Measurements from ENCODE around the gene INF2.
"Not testable (repeated sequence)": the region's sequence is repeated elsewhere in the genome, so short reads cannot be mapped to it uniquely, and the experiment has no call there.

The INF2 gene

GRCh38 chr14:104652386-104652785 lies 37.0 kb upstream of the INF2 start:
- DNase-seq (ENCODE audit: extremely low read depth, low read depth) = no peak
- TF ChIP-seq, protein P1, sequence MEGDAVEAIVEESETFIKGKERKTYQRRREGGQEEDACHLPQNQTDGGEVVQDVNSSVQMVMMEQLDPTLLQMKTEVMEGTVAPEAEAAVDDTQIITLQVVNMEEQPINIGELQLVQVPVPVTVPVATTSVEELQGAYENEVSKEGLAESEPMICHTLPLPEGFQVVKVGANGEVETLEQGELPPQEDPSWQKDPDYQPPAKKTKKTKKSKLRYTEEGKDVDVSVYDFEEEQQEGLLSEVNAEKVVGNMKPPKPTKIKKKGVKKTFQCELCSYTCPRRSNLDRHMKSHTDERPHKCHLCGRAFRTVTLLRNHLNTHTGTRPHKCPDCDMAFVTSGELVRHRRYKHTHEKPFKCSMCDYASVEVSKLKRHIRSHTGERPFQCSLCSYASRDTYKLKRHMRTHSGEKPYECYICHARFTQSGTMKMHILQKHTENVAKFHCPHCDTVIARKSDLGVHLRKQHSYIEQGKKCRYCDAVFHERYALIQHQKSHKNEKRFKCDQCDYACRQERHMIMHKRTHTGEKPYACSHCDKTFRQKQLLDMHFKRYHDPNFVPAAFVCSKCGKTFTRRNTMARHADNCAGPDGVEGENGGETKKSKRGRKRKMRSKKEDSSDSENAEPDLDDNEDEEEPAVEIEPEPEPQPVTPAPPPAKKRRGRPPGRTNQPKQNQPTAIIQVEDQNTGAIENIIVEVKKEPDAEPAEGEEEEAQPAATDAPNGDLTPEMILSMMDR (IDR thresholded peaks at IDR 0.05; ENCODE audit: low read depth, low read length) = no peak

DNA sequence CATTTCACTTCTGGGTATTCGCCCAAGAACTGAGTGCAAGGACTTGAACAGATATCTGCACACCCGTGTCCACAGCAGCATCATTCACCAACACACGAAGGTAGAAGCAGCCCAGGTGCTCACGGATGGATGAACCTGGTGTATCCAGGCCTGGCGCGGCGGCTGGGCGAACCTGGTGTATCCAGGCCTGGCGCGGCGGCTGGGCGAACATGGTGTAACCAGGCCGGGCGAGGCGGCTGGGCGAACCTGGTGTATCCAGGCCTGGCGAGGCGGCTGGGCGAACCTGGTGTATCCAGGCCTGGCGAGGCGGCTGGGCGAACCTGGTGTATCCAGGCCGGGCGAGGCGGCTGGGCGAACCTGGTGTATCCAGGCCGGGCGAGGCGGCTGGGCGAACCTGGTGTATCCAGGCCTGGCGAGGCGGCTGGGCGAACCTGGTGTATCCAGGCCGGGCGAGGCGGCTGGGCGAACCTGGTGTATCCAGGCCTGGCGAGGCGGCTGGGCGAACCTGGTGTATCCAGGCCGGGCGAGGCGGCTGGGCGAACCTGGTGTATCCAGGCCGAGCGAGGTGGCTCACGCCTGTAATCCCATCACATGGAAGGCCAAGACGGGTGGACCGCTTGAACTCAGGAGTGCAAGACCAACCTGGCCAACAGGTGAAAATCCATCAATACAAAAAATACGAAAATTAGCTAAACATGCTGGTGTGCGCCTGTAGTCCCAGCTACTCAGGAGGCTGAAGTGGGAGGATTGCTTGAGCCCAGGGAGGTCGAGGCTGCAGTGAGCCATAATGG lies 36.1 kb upstream of the INF2 start:
- DNase-seq (ENCODE audit: extremely low read depth, low read depth) = not testable (repeated sequence)

- no peak for DNase-seq (ENCODE audit: extremely low read depth, low read depth)
- TF ChIP-seq, protein P1 (IDR thresholded peaks at IDR 0.05; ENCODE audit: low read depth, low read length) = no peak
Measured at GRCh38 chr14:104654119-104654518, 35.3 kb upstream of the INF2 start.

DNA sequence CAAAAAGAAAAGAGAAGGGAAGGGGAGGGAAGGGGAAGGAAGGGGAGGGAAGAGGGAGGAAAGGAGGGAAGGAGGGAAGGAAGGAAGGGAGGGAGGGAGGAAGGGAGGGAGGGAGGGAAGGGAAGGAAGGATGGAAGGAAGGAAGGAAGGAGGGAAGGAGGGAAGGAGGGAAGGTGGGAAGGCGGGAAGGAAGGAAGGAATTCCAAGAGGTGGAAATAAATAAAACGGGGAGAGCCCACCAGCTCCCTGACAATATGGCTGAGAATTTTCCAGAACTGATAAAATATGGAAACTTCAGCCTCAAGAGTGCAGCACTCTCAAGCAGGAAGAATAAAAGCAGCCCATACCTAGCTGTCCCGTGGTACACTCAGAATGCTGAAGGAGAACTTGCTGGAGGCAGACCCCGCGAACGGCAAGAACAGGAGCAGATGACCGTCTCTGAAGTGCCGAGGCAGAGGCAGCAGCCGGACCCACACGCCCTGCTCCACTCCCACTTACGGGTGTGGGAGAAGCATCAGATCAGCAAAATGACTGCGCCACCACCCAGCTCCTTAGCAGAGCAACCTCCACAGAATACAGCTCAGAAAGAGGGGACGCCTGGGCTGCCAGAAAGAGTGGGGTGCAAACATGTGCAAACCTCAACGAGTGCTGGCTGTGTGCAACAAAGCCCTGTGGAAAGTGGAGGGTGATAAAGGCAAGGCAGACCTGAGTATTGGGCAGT lies 34.1 kb upstream of the INF2 start:
- TF ChIP-seq, protein P1 (IDR thresholded peaks at IDR 0.05; ENCODE audit: low read depth, low read length) = no peak
- DNase-seq (ENCODE audit: extremely low read depth, low read depth) = no peak

DNA sequence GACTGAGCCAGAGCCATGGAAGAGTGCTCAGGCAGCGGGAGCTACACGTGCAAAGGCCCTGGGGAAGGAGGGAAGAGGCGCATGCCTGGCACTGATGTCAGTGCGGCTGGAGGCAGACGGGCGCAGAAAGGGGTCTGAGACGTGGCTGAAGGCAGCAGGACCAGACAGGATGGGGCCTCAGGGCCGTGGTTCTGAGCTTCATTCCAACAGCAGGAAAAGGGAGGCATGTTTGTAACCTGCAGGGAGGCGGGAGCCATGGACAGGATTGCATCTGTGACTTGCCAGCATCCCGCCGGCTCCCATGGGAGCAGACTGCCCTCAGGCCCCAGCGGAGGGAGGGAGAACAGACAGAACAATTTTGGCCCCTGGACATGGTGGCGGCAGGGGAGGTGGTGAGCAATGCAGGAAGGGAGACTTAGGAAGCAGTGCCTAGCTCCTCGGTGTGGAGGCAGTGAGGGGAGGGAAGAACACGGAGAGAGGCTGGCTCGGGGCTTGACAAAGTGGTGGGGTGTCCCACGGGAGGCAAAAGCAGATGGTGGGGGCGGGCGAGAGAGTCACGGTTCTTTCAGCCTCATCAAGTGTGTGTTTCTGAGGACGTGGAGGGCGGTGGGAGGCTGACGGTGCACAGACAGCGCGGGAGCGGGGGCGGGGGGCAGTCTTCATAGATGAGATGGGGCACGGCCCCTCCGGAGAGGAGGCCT lies 33.3 kb upstream of the INF2 start:
- TF ChIP-seq, protein P1 (IDR thresholded peaks at IDR 0.05; ENCODE audit: low read depth, low read length) = no peak
- no peak for DNase-seq (ENCODE audit: extremely low read depth, low read depth)

DNA sequence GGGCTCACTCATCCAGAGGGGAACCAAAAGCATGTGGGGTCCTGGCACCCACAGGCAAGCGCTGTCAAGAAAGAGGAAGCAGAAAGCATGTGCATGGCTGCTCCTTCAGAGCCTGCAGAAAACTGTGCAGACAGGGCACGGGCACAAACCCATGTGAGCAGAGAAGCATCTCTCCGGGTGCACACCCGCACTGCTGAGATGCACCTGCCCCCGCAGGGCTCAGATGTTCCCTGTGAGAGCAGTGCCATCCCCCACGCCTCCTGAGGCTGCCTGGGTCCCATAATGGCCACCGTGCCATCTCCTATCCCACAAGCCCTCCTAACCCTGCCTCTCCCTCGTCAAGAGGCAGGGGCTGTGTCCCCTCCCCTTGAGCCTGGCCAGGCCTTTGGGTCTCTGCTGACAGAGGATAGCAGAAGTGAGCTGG lies 32.3 kb upstream of the INF2 start:
- no peak for DNase-seq (ENCODE audit: extremely low read depth, low read depth)
- TF ChIP-seq, protein P1 (IDR thresholded peaks at IDR 0.05; ENCODE audit: low read depth, low read length) = no peak

DNA sequence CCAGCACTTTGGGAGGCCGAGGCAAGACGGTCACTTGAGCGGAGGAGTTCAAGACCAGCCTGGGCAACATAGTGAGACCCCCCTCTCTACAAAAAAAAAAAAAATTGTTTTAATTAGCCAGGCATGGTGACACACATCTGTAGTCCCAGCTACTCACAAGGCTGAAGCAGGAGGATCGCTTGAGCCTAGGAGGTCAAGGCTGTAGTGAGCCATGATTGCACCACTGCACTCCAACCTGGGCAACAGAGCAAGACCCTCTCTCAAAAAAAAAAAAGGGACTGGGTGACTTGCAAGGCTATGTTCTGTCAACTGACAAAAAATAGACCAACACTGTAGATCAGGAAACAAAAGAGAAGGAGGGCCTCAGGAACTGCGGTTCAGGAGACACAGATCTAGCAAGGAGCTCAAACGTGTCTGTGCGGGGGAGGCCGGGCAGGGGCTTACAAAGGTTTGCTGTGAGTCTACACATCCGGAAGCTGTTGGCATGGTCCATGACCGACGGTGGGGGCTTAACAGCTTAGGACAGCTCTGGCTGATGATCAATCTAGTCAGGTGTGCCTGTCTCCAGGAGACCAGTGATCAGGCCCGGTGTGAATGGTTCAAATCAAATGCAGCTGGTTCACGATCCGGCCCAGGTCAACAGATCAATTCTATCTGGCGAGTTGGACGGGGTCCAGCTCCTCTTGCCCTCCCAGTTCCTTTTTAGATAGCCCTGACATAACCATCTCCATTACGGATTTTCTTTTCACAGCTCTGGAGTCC lies 31.7 kb upstream of the INF2 start:
- TF ChIP-seq, protein P1 (IDR thresholded peaks at IDR 0.05; ENCODE audit: low read depth, low read length) = no peak
- no peak for DNase-seq (ENCODE audit: extremely low read depth, low read depth)
